Sigmoid colon (tissue), 4 donors: ENCODE data around the gene TRPM2.

ENCODE experiments used
- CTCF ChIP-seq, 4 experiments: fragments of 450-650 bp in 3 of 4; fragments of 200-600 bp in 1 of 4; IDR thresholded peaks; one replicate each; pipeline ENCODE4 v1.5.1; 2016 to 2019; ENCODE audit warnings: antibody characterized with exemption in 4 of 4, mild to moderate bottlenecking in 3 of 4, moderate library complexity in 2 of 4
- EP300 ChIP-seq, 4 donors: sonication (generic); formaldehyde crosslinking; IDR thresholded peaks; one replicate each; pipeline ENCODE4 v1.6.1; 2017; ENCODE audit warnings: antibody characterized with exemption in 4 of 4
- POLR2AphosphoS5 ChIP-seq, 4 donors: sonication (generic); formaldehyde crosslinking; IDR thresholded peaks; one replicate each; pipeline ENCODE4 v1.6.1; 2017; ENCODE audit warnings: antibody characterized with exemption in 4 of 4

- no peak for TF ChIP-seq CTCF (IDR thresholded peaks at IDR 0.05)
- no peak for TF ChIP-seq POLR2AphosphoS5 (IDR thresholded peaks at IDR 0.05)
- TF ChIP-seq EP300 (IDR thresholded peaks at IDR 0.05): no peak
Measured at GRCh38 chr21:44436111-44436611, 82.7 kb downstream of the TRPM2 start.
